GM18868 (cell line): ENCODE data around the gene TIMM10.

ENCODE experiments used
- ATAC-seq: cut with Tn5 transposase; IDR thresholded peaks from one replicate; pipeline ENCODE4 v1.9.1; 2021; ENCODE audit warnings: mild to moderate bottlenecking, moderate library complexity; ENCODE audit not compliant: unreplicated experiment

TIMM10 gene

GRCh38 chr11:57485217-57485990 lies 45.1 kb downstream of the TIMM10 start:
- no peak for ATAC-seq

GRCh38 chr11:57484141-57484710 lies 46.3 kb downstream of the TIMM10 start:
- peak; percentile 72 for ATAC-seq

GRCh38 chr11:57483562-57483918 lies 47.0 kb downstream of the TIMM10 start:
- ATAC-seq, result no peak

GRCh38 chr11:57482782-57483561 lies 47.6 kb downstream of the TIMM10 start:
- ATAC-seq, result peak; percentile 61

- no peak for ATAC-seq
Measured at GRCh38 chr11:57481915-57482781, 48.4 kb downstream of the TIMM10 start.

- no peak for ATAC-seq
Measured at GRCh38 chr11:57481315-57481714, 49.2 kb downstream of the TIMM10 start.

- peak; percentile 36 for ATAC-seq
Measured at GRCh38 chr11:57480409-57481137, 50.0 kb downstream of the TIMM10 start.

- ATAC-seq, result no peak
Measured at GRCh38 chr11:57479911-57480310, 50.6 kb downstream of the TIMM10 start.

- ATAC-seq, result no peak
Measured at GRCh38 chr11:57479021-57479663, 51.4 kb downstream of the TIMM10 start.
